Gastrocnemius medialis (tissue), 4 donors: ENCODE results near the gene ZNF710. TPM values are rescaled to one million over a fixed set of nuclear protein-coding genes. Genes with fewer than 3 reads are reported as not detected.
A peak's percentile ranks its signal among the peaks of the same experiment; 100 is the strongest.

Experiments used
- ATAC-seq, 2 donors: fragments of 150-250 bp; one replicate each; pipeline ENCODE4 v1.9.1; 2016
- DNase-seq, 2 donors: peaks; one replicate each; pipeline ENCODE4 v3.0.0-alpha.2; 2019
- H3K27ac ChIP-seq, 4 donors: fragments of 200-600 bp; sonication (generic); 1 replicate in 1 of 4; 2 replicates in 3 of 4; pipeline ENCODE4 v1.5.1; 2016 to 2018; ENCODE audit warnings: mild to moderate bottlenecking in 2 of 4, moderate library complexity in 1 of 4
- H3K27me3 ChIP-seq, 3 donors: fragments of 200-600 bp; sonication (generic) in 2 of 3; 1 replicate in 1 of 3; 2 replicates in 2 of 3; pipeline versions ENCODE4 v1.5.1 to v1.6.0; 2016 to 2019; ENCODE audit warnings: mild to moderate bottlenecking in 1 of 3, moderate library complexity in 1 of 3
- H3K36me3 ChIP-seq, 2 donors: fragments of 200-600 bp; sonication (generic) in 1 of 2; one replicate each; pipeline ENCODE4 v1.5.1; 2017 to 2018
- H3K4me1 ChIP-seq, 2 donors: fragments of 200-600 bp; sonication (generic) in 1 of 2; one replicate each; pipeline ENCODE4 v1.5.1; 2016 to 2017; ENCODE audit warnings: mild to moderate bottlenecking in 2 of 2
- H3K4me3 ChIP-seq, 4 donors: fragments of 200-600 bp; sonication (generic) in 3 of 4; 1 replicate in 1 of 4; 2 replicates in 3 of 4; pipeline ENCODE4 v1.5.1; 2016 to 2019; ENCODE audit warnings: mild to moderate bottlenecking in 2 of 4
- H3K9me3 ChIP-seq, 3 donors: fragments of 200-600 bp; sonication (generic) in 2 of 3; 1 replicate in 1 of 3; 2 replicates in 2 of 3; pipeline ENCODE4 v1.5.1; 2016 to 2019
- POLR2A ChIP-seq, 2 donors: fragments of 450-650 bp; IDR thresholded peaks; one replicate each; pipeline ENCODE4 v1.6.1; 2017; ENCODE audit warnings: antibody characterized with exemption in 2 of 2, mild to moderate bottlenecking in 2 of 2, moderate library complexity in 2 of 2
- in situ Hi-C, 4 donors: fragments of 200-750 bp; cut with MboI; loops; one replicate each; pipeline versions ENCODE4 v1.15.0 to v1.8.0; 2017; ENCODE audit warnings: low sequenced_read_pairs in 4 of 4
- intact Hi-C: fragments of 100-400 bp; cut with DNase I; formaldehyde crosslinking; loops from one replicate; pipeline ENCODE4 v1.15.1; 2023; ENCODE audit warnings: low total_unique reads
- total RNA-seq, 4 donors: library from RNA; depleted of rRNA; stranded (reverse); fragments of >200 nt; gene quantifications; one replicate each; pipeline versions ENCODE4 v1.1.0 to v1.2.3, GENCODE V29; 2016
- TF ChIP-seq, protein P1 (sequence below), 5 experiments: fragments of 450-650 bp in 3 of 5; fragments of 200-600 bp in 2 of 5; sonication (generic) in 2 of 5; IDR thresholded peaks in 4 of 5; conservative IDR thresholded peaks in 1 of 5; 1 replicate in 4 of 5; 2 replicates in 1 of 5; pipeline ENCODE4 v1.5.1; 2016 to 2019; ENCODE audit warnings: antibody characterized with exemption in 5 of 5, mild to moderate bottlenecking in 3 of 5, moderate library complexity in 3 of 5

The ZNF710 gene
- total RNA-seq, 4 donors from 2014 or later: 2.6 to 5.4 (median 3.2) TPM

- Histone ChIP-seq H3K36me3 (no peaks in the 10 kb centered on the region), H3K27ac (peak overlapping the region; percentile 24 to 62 (median 44)), H3K4me3 (no peak overlapping the region), H3K27me3 (no peaks in the 10 kb centered on the region), H3K4me1 (peaks cover 50 to 61% of the 10 kb centered on the region in 2 donors), H3K9me3 (no peaks in the 10 kb centered on the region)
- ATAC-seq (no peak), DNase-seq (peak in 1 of 2 donors; percentile 49)
- in situ Hi-C loops (no loop called here), intact Hi-C loops (no loop called here)
- TF ChIP-seq POLR2A (IDR thresholded peaks at IDR 0.05): no peak
- TF ChIP-seq, protein P1, sequence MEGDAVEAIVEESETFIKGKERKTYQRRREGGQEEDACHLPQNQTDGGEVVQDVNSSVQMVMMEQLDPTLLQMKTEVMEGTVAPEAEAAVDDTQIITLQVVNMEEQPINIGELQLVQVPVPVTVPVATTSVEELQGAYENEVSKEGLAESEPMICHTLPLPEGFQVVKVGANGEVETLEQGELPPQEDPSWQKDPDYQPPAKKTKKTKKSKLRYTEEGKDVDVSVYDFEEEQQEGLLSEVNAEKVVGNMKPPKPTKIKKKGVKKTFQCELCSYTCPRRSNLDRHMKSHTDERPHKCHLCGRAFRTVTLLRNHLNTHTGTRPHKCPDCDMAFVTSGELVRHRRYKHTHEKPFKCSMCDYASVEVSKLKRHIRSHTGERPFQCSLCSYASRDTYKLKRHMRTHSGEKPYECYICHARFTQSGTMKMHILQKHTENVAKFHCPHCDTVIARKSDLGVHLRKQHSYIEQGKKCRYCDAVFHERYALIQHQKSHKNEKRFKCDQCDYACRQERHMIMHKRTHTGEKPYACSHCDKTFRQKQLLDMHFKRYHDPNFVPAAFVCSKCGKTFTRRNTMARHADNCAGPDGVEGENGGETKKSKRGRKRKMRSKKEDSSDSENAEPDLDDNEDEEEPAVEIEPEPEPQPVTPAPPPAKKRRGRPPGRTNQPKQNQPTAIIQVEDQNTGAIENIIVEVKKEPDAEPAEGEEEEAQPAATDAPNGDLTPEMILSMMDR (IDR thresholded peaks at IDR 0.05 in 4 of 5, conservative IDR thresholded peaks at IDR 0.05 in 1 of 5): no peak
These were observed 34.1 kb downstream of the ZNF710 start for GRCh38 chr15:90035095-90035839.

DNA sequence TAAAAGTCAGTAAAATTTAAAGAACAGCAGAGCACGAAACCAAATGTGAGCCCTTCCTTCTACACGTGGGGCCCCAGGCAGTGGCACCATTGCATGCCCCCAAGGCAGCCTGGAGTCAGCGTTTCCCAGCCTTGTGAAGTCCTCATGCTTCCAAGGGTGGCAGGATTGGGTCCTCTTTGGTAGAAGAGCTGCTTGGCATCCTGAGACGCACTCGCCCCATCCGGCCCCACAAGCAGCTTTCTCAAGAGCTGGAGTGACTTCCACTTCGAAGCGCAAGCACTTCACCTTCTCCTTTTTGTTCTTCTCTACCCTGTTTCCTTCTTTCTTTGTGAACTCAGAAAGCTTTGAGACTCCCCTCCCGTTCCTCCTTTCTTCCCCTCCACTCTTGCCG lies 34.7 kb downstream of the ZNF710 start:
- no peak overlapping the region for H3K4me3 ChIP-seq
- no peaks in the 10 kb centered on the region for H3K27me3 ChIP-seq
- H3K4me1 ChIP-seq: peaks cover 50 to 56% of the 10 kb centered on the region in 2 donors
- DNase-seq: peak; percentile 23 to 30
- H3K27ac ChIP-seq: peak overlapping the region in 3 of 4 donors; percentile 31 to 62 (median 45)
- intact Hi-C loops (no loop called here), in situ Hi-C loops (no loop called here)
- ATAC-seq: no peak
- no peaks in the 10 kb centered on the region for H3K36me3 ChIP-seq
- no peaks in the 10 kb centered on the region for H3K9me3 ChIP-seq
- TF ChIP-seq POLR2A (IDR thresholded peaks at IDR 0.05): no peak

GRCh38 chr15:90036343-90036742 lies 35.2 kb downstream of the ZNF710 start:
- intact Hi-C loops: no loop called here
- ATAC-seq (no peak), DNase-seq (peak in 1 of 2 donors; percentile 7)
- Histone ChIP-seq H3K4me3 (no peak overlapping the region), H3K36me3 (no peaks in the 10 kb centered on the region), H3K4me1 (peaks cover 45 to 51% of the 10 kb centered on the region in 2 donors), H3K9me3 (no peaks in the 10 kb centered on the region), H3K27me3 (no peaks in the 10 kb centered on the region), H3K27ac (peak overlapping the region in 1 of 4 donors; percentile 13)
- TF ChIP-seq, protein P1 (IDR thresholded peaks at IDR 0.05 in 4 of 5, conservative IDR thresholded peaks at IDR 0.05 in 1 of 5): no peak
- no peak for TF ChIP-seq POLR2A (IDR thresholded peaks at IDR 0.05)
- in situ Hi-C loops: no loop called here

GRCh38 chr15:90036806-90037510 lies 35.8 kb downstream of the ZNF710 start:
- DNase-seq (peak in 1 of 2 donors; percentile 8), ATAC-seq (no peak)
- Histone ChIP-seq H3K4me3 (no peak overlapping the region), H3K36me3 (no peaks in the 10 kb centered on the region), H3K27ac (peak overlapping the region in 1 of 4 donors; percentile 13), H3K4me1 (peaks cover 41 to 47% of the 10 kb centered on the region in 2 donors), H3K9me3 (no peaks in the 10 kb centered on the region), H3K27me3 (no peaks in the 10 kb centered on the region)
- TF ChIP-seq POLR2A (IDR thresholded peaks at IDR 0.05): no peak
- TF ChIP-seq, protein P1 (IDR thresholded peaks at IDR 0.05 in 4 of 5, conservative IDR thresholded peaks at IDR 0.05 in 1 of 5): no peak
- intact Hi-C loops: no loop called here
- in situ Hi-C loops: no loop called here

DNA sequence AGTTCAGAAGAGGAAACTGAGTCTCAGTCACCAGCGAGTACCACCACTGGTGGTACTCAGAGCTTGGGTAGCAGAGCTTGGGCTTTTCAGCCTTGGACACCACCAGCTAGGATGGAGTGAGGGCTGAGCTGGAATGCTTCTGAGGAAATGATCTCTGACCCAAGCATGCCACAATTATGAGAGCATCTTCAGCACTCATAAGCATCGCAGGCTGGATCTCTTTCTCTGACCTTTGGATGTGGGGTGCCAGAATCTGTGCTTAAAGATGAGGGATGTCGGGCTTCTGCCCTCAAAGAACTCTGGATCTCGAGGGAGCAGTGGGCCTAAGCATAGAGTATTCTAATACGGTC lies 36.4 kb downstream of the ZNF710 start:
- peaks cover 41 to 44% of the 10 kb centered on the region in 2 donors for H3K4me1 ChIP-seq

More for the DNA sequence above, 36.4 kb downstream of the ZNF710 start:
- in situ Hi-C loops: no loop called here
- no peaks in the 10 kb centered on the region for H3K36me3 ChIP-seq
- H3K4me3 ChIP-seq: no peak overlapping the region
- no peak for DNase-seq
- TF ChIP-seq, protein P1 (IDR thresholded peaks at IDR 0.05 in 4 of 5, conservative IDR thresholded peaks at IDR 0.05 in 1 of 5): no peak
- no peak for TF ChIP-seq POLR2A (IDR thresholded peaks at IDR 0.05)
- intact Hi-C loops: no loop called here
- H3K27ac ChIP-seq: no peak overlapping the region
- ATAC-seq: no peak
- no peaks in the 10 kb centered on the region for H3K27me3 ChIP-seq
- no peaks in the 10 kb centered on the region for H3K9me3 ChIP-seq
